ENCODE data around the gene ZNF423.

The ZNF423 gene

DNA sequence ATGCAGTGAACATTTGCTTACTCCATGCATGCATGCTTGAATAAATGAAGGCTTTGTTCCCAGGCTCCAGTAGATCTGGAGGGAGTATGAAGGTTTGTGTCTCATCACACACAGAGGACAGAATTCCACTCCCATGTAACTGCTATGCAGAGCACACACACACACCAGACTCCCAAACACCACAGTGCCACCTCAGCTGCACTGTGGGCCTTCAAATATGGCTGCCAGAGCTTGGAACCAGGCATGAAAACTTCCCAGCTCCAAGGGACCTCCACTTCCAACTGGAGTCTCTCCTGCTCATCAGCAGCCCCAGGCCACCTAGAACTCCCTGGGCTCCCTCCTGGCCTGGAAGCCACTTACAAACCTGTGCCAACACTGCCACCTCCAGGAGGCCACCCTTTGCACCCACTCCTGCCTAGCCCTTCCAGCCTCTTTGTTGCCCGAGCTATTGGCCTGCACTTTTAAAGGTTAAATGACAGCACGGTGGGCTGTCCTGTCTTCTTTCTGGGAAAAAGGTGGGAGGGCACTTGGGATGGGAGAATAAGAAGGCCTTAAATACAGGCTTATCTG lies 151.2 kb downstream of the ZNF423 start:
- H3K4me3 ChIP-seq (ENCODE audit: low read length), result no peak overlapping the region
- no peak for DNase-seq (ENCODE audit: low read depth)
- TF ChIP-seq, protein P1, sequence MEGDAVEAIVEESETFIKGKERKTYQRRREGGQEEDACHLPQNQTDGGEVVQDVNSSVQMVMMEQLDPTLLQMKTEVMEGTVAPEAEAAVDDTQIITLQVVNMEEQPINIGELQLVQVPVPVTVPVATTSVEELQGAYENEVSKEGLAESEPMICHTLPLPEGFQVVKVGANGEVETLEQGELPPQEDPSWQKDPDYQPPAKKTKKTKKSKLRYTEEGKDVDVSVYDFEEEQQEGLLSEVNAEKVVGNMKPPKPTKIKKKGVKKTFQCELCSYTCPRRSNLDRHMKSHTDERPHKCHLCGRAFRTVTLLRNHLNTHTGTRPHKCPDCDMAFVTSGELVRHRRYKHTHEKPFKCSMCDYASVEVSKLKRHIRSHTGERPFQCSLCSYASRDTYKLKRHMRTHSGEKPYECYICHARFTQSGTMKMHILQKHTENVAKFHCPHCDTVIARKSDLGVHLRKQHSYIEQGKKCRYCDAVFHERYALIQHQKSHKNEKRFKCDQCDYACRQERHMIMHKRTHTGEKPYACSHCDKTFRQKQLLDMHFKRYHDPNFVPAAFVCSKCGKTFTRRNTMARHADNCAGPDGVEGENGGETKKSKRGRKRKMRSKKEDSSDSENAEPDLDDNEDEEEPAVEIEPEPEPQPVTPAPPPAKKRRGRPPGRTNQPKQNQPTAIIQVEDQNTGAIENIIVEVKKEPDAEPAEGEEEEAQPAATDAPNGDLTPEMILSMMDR (conservative IDR thresholded peaks at IDR 0.05; ENCODE audit: low read length), result no peak

- TF ChIP-seq, protein P1 (conservative IDR thresholded peaks at IDR 0.05; ENCODE audit: low read length), result no peak
- H3K4me3 ChIP-seq (ENCODE audit: low read length), result no peak overlapping the region
Measured at GRCh38 chr16:49703483-49703882, 152.4 kb downstream of the ZNF423 start.

DNA sequence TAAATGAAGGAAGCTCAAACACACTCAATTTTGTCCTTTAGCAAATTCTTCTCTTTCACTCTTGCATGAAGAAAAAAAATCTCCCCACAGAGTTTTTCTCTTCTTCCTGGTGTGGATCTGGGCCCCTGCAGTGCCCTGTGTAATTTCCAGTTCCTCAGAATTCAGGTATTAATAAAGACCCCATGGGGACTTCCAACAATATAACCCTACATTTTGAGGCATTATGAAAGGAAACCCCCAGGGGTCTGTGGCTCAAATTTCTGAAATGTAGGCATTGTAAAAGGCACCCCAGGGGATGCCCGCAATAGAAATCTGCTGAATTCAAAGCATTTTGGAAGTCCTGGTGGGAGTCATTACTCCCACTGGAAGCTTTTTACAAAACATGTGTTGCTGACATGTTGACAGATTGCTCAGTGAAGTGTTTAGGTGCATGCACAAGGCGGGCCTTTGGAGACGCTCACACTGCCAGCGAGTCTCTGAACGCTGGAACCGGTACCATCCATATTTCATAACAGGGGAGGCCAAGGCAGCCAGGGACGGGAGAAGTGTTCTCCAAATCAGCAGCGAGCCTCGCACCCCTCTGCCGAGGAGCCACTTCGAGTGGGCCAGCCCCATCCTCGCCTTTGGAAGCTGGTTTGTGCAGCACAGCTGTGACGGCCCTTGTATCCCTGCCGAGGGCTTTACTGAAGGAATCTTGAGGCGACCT lies 154.0 kb downstream of the ZNF423 start:
- TF ChIP-seq, protein P1 (conservative IDR thresholded peaks at IDR 0.05; ENCODE audit: low read length), result no peak
- H3K4me3 ChIP-seq (ENCODE audit: low read length), result no peak overlapping the region
- DNase-seq (ENCODE audit: low read depth), result peak; percentile 6

More at GRCh38 chr16:49703483-49703882, 152.4 kb downstream of the ZNF423 start:
- DNase-seq (ENCODE audit: low read depth), result no peak

DNA sequence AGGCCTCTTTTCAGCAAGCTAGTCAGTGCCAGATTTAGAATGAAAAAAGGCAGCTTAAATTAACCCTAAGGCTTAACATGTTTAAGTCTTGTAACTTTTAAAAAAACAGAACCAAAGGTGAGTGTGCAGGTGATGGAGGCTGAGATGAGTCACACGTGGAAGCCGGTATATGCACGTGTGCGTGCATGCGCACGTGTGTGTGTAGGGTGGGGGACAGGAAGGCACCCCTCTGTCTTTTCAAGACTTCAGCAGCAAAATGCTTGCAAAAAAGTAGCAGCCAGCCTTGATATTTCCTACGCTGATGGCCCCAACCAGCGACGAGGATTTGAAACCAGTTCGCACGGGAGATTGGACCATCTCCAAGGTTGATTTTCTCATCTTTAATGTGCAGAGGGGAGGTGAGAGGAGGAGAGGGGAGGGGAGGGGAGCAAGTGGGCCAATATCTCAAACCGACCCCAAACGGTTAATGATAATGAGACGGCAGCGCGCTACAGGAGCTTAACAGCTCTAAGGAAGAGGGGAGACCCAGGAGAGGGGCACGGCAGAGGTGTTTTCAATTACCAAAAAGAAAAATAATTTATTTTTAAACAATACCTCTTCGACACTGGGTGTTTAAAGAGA lies 154.7 kb downstream of the ZNF423 start:
- TF ChIP-seq, protein P1 (conservative IDR thresholded peaks at IDR 0.05; ENCODE audit: low read length), result no peak
- DNase-seq (ENCODE audit: low read depth), result no peak
- no peak overlapping the region for H3K4me3 ChIP-seq (ENCODE audit: low read length)

- no peak for DNase-seq (ENCODE audit: low read depth)
- TF ChIP-seq, protein P1 (conservative IDR thresholded peaks at IDR 0.05; ENCODE audit: low read length), result no peak
- H3K4me3 ChIP-seq (ENCODE audit: low read length), result no peak overlapping the region
Measured at GRCh38 chr16:49700251-49701064, 155.5 kb downstream of the ZNF423 start.

DNA sequence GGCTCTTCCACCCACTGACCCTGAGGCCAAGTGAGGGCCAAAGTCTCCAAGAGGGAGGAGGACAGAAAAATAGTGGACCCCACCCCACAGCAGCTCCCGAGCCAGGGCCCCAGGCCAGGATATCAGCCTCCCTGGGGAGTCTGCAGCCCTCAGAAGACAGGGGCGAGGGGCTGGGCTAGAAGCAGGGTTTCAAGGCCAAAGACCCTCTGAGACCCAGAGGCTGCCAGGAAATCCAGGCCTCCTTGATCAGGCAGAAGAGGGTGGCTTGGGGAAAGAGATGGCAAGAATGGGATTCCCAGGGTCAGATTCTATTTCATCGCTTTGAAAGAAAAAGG lies 156.1 kb downstream of the ZNF423 start:
- TF ChIP-seq, protein P1 (conservative IDR thresholded peaks at IDR 0.05; ENCODE audit: low read length), result no peak
- no peak overlapping the region for H3K4me3 ChIP-seq (ENCODE audit: low read length)
- no peak for DNase-seq (ENCODE audit: low read depth)
